Measurements from ENCODE around the gene GIMAP8.
A peak's percentile ranks its signal among the peaks of the same experiment; 100 is the strongest.

The GIMAP8 gene

GRCh38 chr7:150447966-150448788 is 2.3 kb upstream of the GIMAP8 start:
- no peak for TF ChIP-seq CTCF (conservative IDR thresholded peaks at IDR 0.05; ENCODE audit: control insufficient read depth, insufficient read depth, low read depth, low read length)
- H3K4me3 ChIP-seq (ENCODE audit: control insufficient read depth, low read depth, low read length) = no peak overlapping the region
- DNase-seq (ENCODE audit: low read depth) = no peak

GRCh38 chr7:150448789-150449147 is 1.7 kb upstream of the GIMAP8 start:
- peak; percentile 83 for TF ChIP-seq CTCF (conservative IDR thresholded peaks at IDR 0.05; ENCODE audit: control insufficient read depth, insufficient read depth, low read depth, low read length)
- no peak overlapping the region for H3K4me3 ChIP-seq (ENCODE audit: control insufficient read depth, low read depth, low read length)
- DNase-seq (ENCODE audit: low read depth) = peak; percentile 57

GRCh38 chr7:150449206-150449952 is 1.1 kb upstream of the GIMAP8 start:
- no peak overlapping the region for H3K4me3 ChIP-seq (ENCODE audit: control insufficient read depth, low read depth, low read length)

GRCh38 chr7:150451097-150451793 is 815 bp downstream of the GIMAP8 start:
- no peak for DNase-seq (ENCODE audit: low read depth)
- no peak for TF ChIP-seq CTCF (conservative IDR thresholded peaks at IDR 0.05; ENCODE audit: control insufficient read depth, insufficient read depth, low read depth, low read length)
- no peak overlapping the region for H3K4me3 ChIP-seq (ENCODE audit: control insufficient read depth, low read depth, low read length)

More at GRCh38 chr7:150449206-150449952, 1.1 kb upstream of the GIMAP8 start:
- no peak for DNase-seq (ENCODE audit: low read depth)
- no peak for TF ChIP-seq CTCF (conservative IDR thresholded peaks at IDR 0.05; ENCODE audit: control insufficient read depth, insufficient read depth, low read depth, low read length)

- TF ChIP-seq CTCF (conservative IDR thresholded peaks at IDR 0.05; ENCODE audit: control insufficient read depth, insufficient read depth, low read depth, low read length) = no peak
- H3K4me3 ChIP-seq (ENCODE audit: control insufficient read depth, low read depth, low read length) = no peak overlapping the region
- peak; percentile 18 for DNase-seq (ENCODE audit: low read depth)
Observed at GRCh38 chr7:150451833-150452461, 1.5 kb downstream of the GIMAP8 start.

- no peak for DNase-seq (ENCODE audit: low read depth)
- no peak overlapping the region for H3K4me3 ChIP-seq (ENCODE audit: control insufficient read depth, low read depth, low read length)
- TF ChIP-seq CTCF (conservative IDR thresholded peaks at IDR 0.05; ENCODE audit: control insufficient read depth, insufficient read depth, low read depth, low read length) = no peak
Observed at GRCh38 chr7:150453181-150453580, 2.8 kb downstream of the GIMAP8 start.
